SK-N-SH (cell line): ENCODE data around the gene CNOT11.

Source experiments
- CHD2 ChIP-seq: fragments of 150-350 bp; IDR thresholded peaks from 2 replicates; pipeline ENCODE4 v1.6.1; 2018; ENCODE audit warnings: low read length; ENCODE audit not compliant: partially characterized antibody
- CTCF ChIP-seq: fragments of 200-600 bp; sonication (generic); IDR thresholded peaks from 2 replicates; pipeline ENCODE4 v1.6.1; 2017; ENCODE audit warnings: antibody characterized with exemption, mild to moderate bottlenecking, moderate library complexity
- MXI1 ChIP-seq: IDR thresholded peaks from 2 replicates; pipeline ENCODE4 v1.6.1; 2012; ENCODE audit warnings: mild to moderate bottlenecking, low read depth, low read length, improper control_type of control experiment
- NFIC ChIP-seq: IDR thresholded peaks from 2 replicates; pipeline ENCODE4 v1.4.0; 2012; ENCODE audit warnings: borderline replicate concordance
- PBX3 ChIP-seq: IDR thresholded peaks from 2 replicates; pipeline ENCODE4; 2012
- POLR2AphosphoS5 ChIP-seq: IDR thresholded peaks from 2 replicates; pipeline ENCODE4 v1.6.1; 2012; ENCODE audit warnings: low read depth, low read length
- RAD21 ChIP-seq: IDR thresholded peaks from 2 replicates; pipeline ENCODE4 v1.6.1; 2012; ENCODE audit warnings: mild to moderate bottlenecking, low read length
- REST ChIP-seq: IDR thresholded peaks from 2 replicates; pipeline ENCODE4 v1.6.1; 2012; ENCODE audit warnings: mild to moderate bottlenecking, low read depth, low read length, moderate library complexity
- USF1 ChIP-seq: IDR thresholded peaks from 2 replicates; pipeline ENCODE4 v1.4.0; 2012; ENCODE audit warnings: low read depth, borderline replicate concordance
- YY1 ChIP-seq: IDR thresholded peaks from 2 replicates; pipeline ENCODE4 v1.4.0; 2012; ENCODE audit warnings: low read depth, mild to moderate bottlenecking

GRCh38 chr2:101252408-101253012 lies at the start of gene CNOT11:
- no peak for TF ChIP-seq CTCF
- peak; percentile 90 for TF ChIP-seq POLR2AphosphoS5
- peak; percentile 60 for TF ChIP-seq NFIC
- TF ChIP-seq REST = peak; percentile 77; the same call in 1 of the 2 replicates
- no peak for TF ChIP-seq CHD2
- TF ChIP-seq YY1 = no peak
- TF ChIP-seq USF1 = 0 out of 2 replicates have a peak, but pooled peaks have one; percentile 29
- TF ChIP-seq RAD21 = no peak
- TF ChIP-seq PBX3 = no peak
- TF ChIP-seq MXI1 = peak; percentile 55; the same call in 1 of the 2 replicates
